H1 (cell line): ENCODE results near the gene ZNF672. TPM values are rescaled to one million over a fixed set of nuclear protein-coding genes. Genes with fewer than 3 reads are reported as not detected.

Experiments
- CTCF ChIA-PET: fragments of 300-600 bp; sonication (Branson Sonifier 250); formaldehyde crosslinking; loops from one replicate; lab custom pipeline; 2021; ENCODE audit not compliant: partially characterized antibody; lab: Charles Lee
- POLR2A ChIA-PET: fragments of 300-600 bp; sonication (Branson Sonifier 250); formaldehyde crosslinking; loops from one replicate; lab custom pipeline; 2021; ENCODE audit warnings: inconsistent platforms; ENCODE audit not compliant: partially characterized antibody; lab: Charles Lee
- DNase-seq, 2 experiments: peaks; one replicate each; pipeline versions ENCODE4 v3.0.0 to v3.0.0-alpha.2; 2010 to 2022; ENCODE audit warnings: low spot score in 2 of 2, low read depth in 1 of 2, mixed read lengths in 1 of 2
- FAIRE-seq: peaks from 2 replicates; lab custom pipeline; 2011; peaks lifted over from hg19 to GRCh38; lab: Jason Lieb, UNC
- H2AFZ ChIP-seq: 2 replicates; pipeline ENCODE4 v1.8.1; 2012; ENCODE audit warnings: low read length, inconsistent platforms
- H2AK5ac ChIP-seq: 2 replicates; pipeline ENCODE4 v1.6.1; 2013; ENCODE audit warnings: low read depth, low read length
- H2BK120ac ChIP-seq: replicated peaks from 2 replicates; pipeline ENCODE3; 2013; ENCODE audit warnings: low read depth, low read length, inconsistent platforms
- H2BK12ac ChIP-seq: 2 replicates; pipeline ENCODE4 v1.6.1; 2013; ENCODE audit warnings: low read depth, low read length
- H2BK15ac ChIP-seq: 2 replicates; pipeline ENCODE4 v1.6.1; 2013; ENCODE audit warnings: low read length
- H2BK20ac ChIP-seq: 2 replicates; pipeline ENCODE4 v1.6.1; 2013; ENCODE audit warnings: low read length
- H2BK5ac ChIP-seq: 2 replicates; pipeline ENCODE4 v1.6.1; 2013; ENCODE audit warnings: low read depth, low read length
- H3K14ac ChIP-seq: 2 replicates; pipeline ENCODE4 v1.6.1; 2013; ENCODE audit warnings: inconsistent platforms; ENCODE audit not compliant: insufficient read length
- H3K18ac ChIP-seq: 2 replicates; pipeline ENCODE4 v1.6.1; 2013; ENCODE audit warnings: low read length; ENCODE audit errors: extremely low read depth
- H3K23ac ChIP-seq: 2 replicates; pipeline ENCODE4 v1.6.1; 2013; ENCODE audit warnings: inconsistent platforms; ENCODE audit not compliant: insufficient read length
- H3K23me2 ChIP-seq: 2 replicates; pipeline ENCODE4 v1.6.1; 2013; ENCODE audit warnings: low read depth, low read length
- H3K27ac ChIP-seq: 2 replicates; pipeline ENCODE4 v1.6.1; 2011; ENCODE audit warnings: low read depth, low read length, inconsistent platforms
- H3K27me3 ChIP-seq, 4 experiments: replicated peaks in 1 of 4; 1 replicate in 1 of 4; 2 replicates in 3 of 4; pipeline versions ENCODE4 v1.6.1 to v1.8.1; 2011 to 2013; ENCODE audit warnings: low read length in 3 of 4, mild to moderate bottlenecking in 3 of 4, inconsistent platforms in 2 of 4, mixed read lengths in 2 of 4, moderate library complexity in 1 of 4; ENCODE audit not compliant: control insufficient read depth in 3 of 4, insufficient read depth in 3 of 4; ENCODE audit errors: extremely low read depth in 1 of 4
- H3K36me3 ChIP-seq, 4 experiments: 2 replicates each; pipeline versions ENCODE4 v1.6.1 to v1.8.1; 2011 to 2013; ENCODE audit warnings: mild to moderate bottlenecking in 4 of 4, low read length in 3 of 4, moderate library complexity in 2 of 4, control low read depth in 1 of 4, inconsistent platforms in 1 of 4; ENCODE audit not compliant: insufficient read depth in 4 of 4, control insufficient read depth in 2 of 4
- H3K4ac ChIP-seq: replicated peaks from 2 replicates; pipeline ENCODE3; 2013; ENCODE audit warnings: low read length, low read depth, mixed read lengths, inconsistent platforms; ENCODE audit not compliant: insufficient read length
- H3K4me1 ChIP-seq, 4 experiments: replicated peaks in 1 of 4; 1 replicate in 1 of 4; 2 replicates in 3 of 4; pipeline versions ENCODE4 v1.6.1 to v1.8.1; 2011 to 2013; ENCODE audit warnings: low read length in 3 of 4, inconsistent platforms in 2 of 4, mixed read lengths in 1 of 4; ENCODE audit not compliant: insufficient read depth in 4 of 4, control insufficient read depth in 3 of 4
- H3K4me2 ChIP-seq, 2 experiments: 2 replicates each; pipeline versions ENCODE4 v1.6.1 to v1.8.1; 2011 to 2013; ENCODE audit warnings: low read depth in 2 of 2, low read length in 2 of 2, control low read depth in 1 of 2, inconsistent platforms in 1 of 2, mild to moderate bottlenecking in 1 of 2; ENCODE audit not compliant: insufficient read depth in 1 of 2
- H3K4me3 ChIP-seq, 4 experiments: fragments of 200-600, 300-600 bp in 1 of 4; sonication (generic), shearing (Covaris generic), sonication (Bioruptor Twin) in 1 of 4; 2 replicates each; pipeline versions ENCODE4 v1.5.1 to v1.8.1; 2011 to 2016; ENCODE audit warnings: low read length in 4 of 4, low read depth in 3 of 4, control low read depth in 2 of 4, inconsistent platforms in 2 of 4, mild to moderate bottlenecking in 2 of 4, mixed read lengths in 1 of 4, moderate library complexity in 1 of 4; ENCODE audit not compliant: insufficient read depth in 2 of 4; ENCODE audit errors: extremely low read depth in 1 of 4
- H3K56ac ChIP-seq: replicated peaks from 2 replicates; pipeline ENCODE3; 2013; ENCODE audit warnings: low read depth, mild to moderate bottlenecking, mixed read lengths, low read length, inconsistent platforms; ENCODE audit not compliant: insufficient read length
- H3K79me1 ChIP-seq: 2 replicates; pipeline ENCODE4 v1.6.1; 2013; ENCODE audit warnings: low read depth, low read length, control low read depth
- H3K79me2 ChIP-seq, 2 experiments: 2 replicates each; pipeline versions ENCODE4 v1.6.1 to v1.8.1; 2012 to 2013; ENCODE audit warnings: low read length in 2 of 2, mild to moderate bottlenecking in 2 of 2, inconsistent platforms in 1 of 2; ENCODE audit not compliant: insufficient read depth in 2 of 2, control insufficient read depth in 1 of 2
- H3K9ac ChIP-seq, 4 experiments: replicated peaks in 1 of 4; 1 replicate in 1 of 4; 2 replicates in 3 of 4; pipeline versions ENCODE4 v1.6.1 to v1.8.1; 2011 to 2013; ENCODE audit warnings: low read depth in 3 of 4, low read length in 3 of 4, control low read depth in 2 of 4, mild to moderate bottlenecking in 2 of 4, moderate library complexity in 2 of 4, inconsistent platforms in 1 of 4; ENCODE audit errors: extremely low read depth in 1 of 4
- H3K9me3 ChIP-seq, 2 experiments: 2 replicates each; pipeline versions ENCODE4 v1.6.1 to v1.8.1; 2012 to 2013; ENCODE audit warnings: mild to moderate bottlenecking in 2 of 2, moderate library complexity in 2 of 2, control low read depth in 1 of 2, inconsistent platforms in 1 of 2, low read depth in 1 of 2, low read length in 1 of 2, mixed read lengths in 1 of 2; ENCODE audit not compliant: insufficient read depth in 2 of 2
- H4K20me1 ChIP-seq, 2 experiments: replicated peaks in 1 of 2; 2 replicates each; pipeline versions ENCODE3 to v1.8.1; 2011 to 2013; ENCODE audit warnings: inconsistent platforms in 2 of 2, low read length in 2 of 2, mild to moderate bottlenecking in 1 of 2; ENCODE audit not compliant: insufficient read depth in 2 of 2, control insufficient read depth in 1 of 2
- H4K5ac ChIP-seq: 2 replicates; pipeline ENCODE4 v1.6.1; 2013; ENCODE audit warnings: low read length, low read depth, mixed read lengths, inconsistent platforms; ENCODE audit not compliant: insufficient read length
- H4K8ac ChIP-seq: 2 replicates; pipeline ENCODE4 v1.8.0; 2013; ENCODE audit warnings: mild to moderate bottlenecking, moderate library complexity, low read length, inconsistent platforms; ENCODE audit not compliant: insufficient read depth; ENCODE audit errors: extremely low read depth
- H4K91ac ChIP-seq: replicated peaks from 2 replicates; pipeline ENCODE3; 2013; ENCODE audit warnings: low read length, mixed read lengths, inconsistent platforms; ENCODE audit not compliant: insufficient read length
- BCL11A ChIP-seq, 2 experiments: IDR thresholded peaks; one replicate each; pipeline ENCODE4 v1.6.1; 2011; ENCODE audit warnings: low read depth in 2 of 2, low read length in 2 of 2, mild to moderate bottlenecking in 2 of 2
- CBX5 ChIP-seq: fragments of 300-800, 300-1000 bp; sonication (generic); IDR thresholded peaks from 2 replicates; pipeline ENCODE4 v1.7.1; 2016; ENCODE audit warnings: antibody characterized with exemption, low read length, low read depth
- CHD1 ChIP-seq: IDR thresholded peaks from 2 replicates; pipeline ENCODE4 v1.6.1; 2012; ENCODE audit warnings: low read depth, low read length, improper control_type of control experiment
- HDAC2 ChIP-seq, 2 experiments: fragments of 300-600 bp in 1 of 2; sonication (generic) in 1 of 2; IDR thresholded peaks; 2 replicates each; pipeline ENCODE4 v1.6.1; 2011 to 2012; ENCODE audit warnings: low read depth in 2 of 2, low read length in 2 of 2, mild to moderate bottlenecking in 2 of 2, moderate library complexity in 2 of 2, borderline replicate concordance in 1 of 2, inconsistent platforms in 1 of 2
- JUN ChIP-seq: IDR thresholded peaks from 2 replicates; pipeline ENCODE4 v1.6.1; 2011; ENCODE audit warnings: low read depth, mild to moderate bottlenecking, improper control_type of control experiment, low read length
- SAP30 ChIP-seq: fragments of 300-600 bp; sonication (generic); IDR thresholded peaks from 2 replicates; pipeline ENCODE4 v1.7.1; 2012; ENCODE audit warnings: low read length, moderate library complexity, mild to moderate bottlenecking, inconsistent platforms; ENCODE audit not compliant: insufficient read depth, insufficient replicate concordance
- SIRT6 ChIP-seq: IDR thresholded peaks from one replicate; pipeline ENCODE4 v1.7.1; 2012; ENCODE audit warnings: low read length, inconsistent platforms
- TAF1 ChIP-seq: IDR thresholded peaks from 2 replicates; pipeline ENCODE4 v1.6.1; 2011; ENCODE audit warnings: mild to moderate bottlenecking, low read depth, low read length
- TCF12 ChIP-seq: IDR thresholded peaks from 2 replicates; pipeline ENCODE4 v1.6.1; 2011; ENCODE audit warnings: low read depth, mild to moderate bottlenecking, low read length
- WGBS, 2 experiments: shearing (Covaris generic) in 1 of 2; methylation state at CpG; one replicate each; pipeline versions ENCODE4 v1.1.6 to v1.1.7; 2013 to 2015; ENCODE audit warnings: low lambda C conversion rate in 2 of 2, mixed read lengths in 2 of 2, inconsistent platforms in 1 of 2, low coverage in 1 of 2, missing lambda C conversion rate in 1 of 2; ENCODE audit not compliant: insufficient replicate concordance in 2 of 2, insufficient coverage in 1 of 2, insufficient read length in 1 of 2; ENCODE audit errors: extremely low coverage in 1 of 2, missing lambda C conversion rate in 1 of 2; 5-methylcytosine and 5-hydroxymethylcytosine counted together
- polyA plus RNA-seq, 7 experiments: library from polyadenylated mRNA; depleted of rRNA in 3 of 7; stranded (reverse) in 5 of 7; unstranded in 2 of 7; fragments of >200 nt in 5 of 7; fragments of 200-250 nt in 2 of 7; gene quantifications; 1 replicate in 5 of 7; 2 replicates in 1 of 7; 4 replicates in 1 of 7; pipeline versions ENCODE4 v1.2.1 to v1.2.3, GENCODE V29; 2011 to 2013; ENCODE audit warnings: missing spikeins in 2 of 7, mixed read lengths in 2 of 7
- total RNA-seq: library from RNA; stranded (reverse); fragmentation: NEBNext Ultra II Directional; extraction: Animal tissue kit (Norgen Biotek cat#: 25700); gene quantifications from 2 replicates; pipeline ENCODE4 v1.2.1, GENCODE V29; 2021

Gene ZNF672
- total and polyA plus RNA-seq, 2 of the 8 experiments (the other 6 are each of a cell fraction or from before 2014, with no cell fraction given): 30.7 to 40.4 TPM

DNA sequence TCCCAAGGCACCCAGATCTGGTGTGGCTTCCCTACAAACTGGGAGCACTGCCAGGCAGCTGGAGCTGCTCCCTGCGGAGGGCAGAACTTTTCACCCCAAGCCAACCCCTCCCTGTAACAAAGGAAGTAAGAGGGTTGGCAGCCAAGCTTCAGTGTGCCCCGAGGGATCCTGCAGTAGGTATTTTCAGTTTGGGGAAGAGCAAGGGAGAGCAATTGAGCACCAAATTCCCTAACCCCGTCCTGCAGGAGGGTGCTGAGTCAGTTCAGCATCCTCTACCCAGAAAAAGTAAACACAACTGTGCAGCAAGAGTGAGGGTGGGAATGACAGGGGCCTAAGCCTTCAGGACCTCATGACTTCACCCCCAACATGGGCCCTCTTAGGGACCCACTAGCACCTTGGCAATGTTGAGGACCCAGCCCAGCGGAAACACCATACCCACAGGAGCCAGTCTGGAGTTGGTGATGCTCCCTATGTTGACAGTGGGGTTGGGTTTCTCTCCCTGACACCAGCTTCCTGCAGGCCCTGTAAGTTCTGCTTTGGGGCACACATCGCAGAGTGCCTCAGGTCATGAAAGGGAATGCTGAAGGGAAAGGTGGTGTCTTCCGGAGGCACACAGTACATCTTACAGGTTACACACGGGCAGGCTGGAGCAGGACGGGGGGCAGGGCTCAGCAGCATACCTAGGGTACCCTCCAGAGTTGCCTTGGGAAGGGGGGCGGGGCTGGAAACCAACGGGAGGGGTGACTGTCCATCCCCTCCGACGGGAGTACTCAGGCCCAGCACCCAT is 27.1 kb upstream of the ZNF672 start:
- no peak overlapping the region for H3K23ac ChIP-seq
- H4K91ac ChIP-seq: no peak overlapping the region
- no peaks in the 10 kb centered on the region for H3K79me2 ChIP-seq
- no peak for TF ChIP-seq TCF12
- no peak for TF ChIP-seq CBX5
- no peak for TF ChIP-seq HDAC2 (IDR thresholded peaks at IDR 0.05; ENCODE audit: borderline replicate concordance in 1 of 2, low read depth in 2 of 2, low read length in 2 of 2)
- TF ChIP-seq CHD1: no peak
- TF ChIP-seq BCL11A (IDR thresholded peaks at IDR 0.05; ENCODE audit: low read depth in 2 of 2, low read length in 2 of 2): no peak
- TF ChIP-seq SAP30: no peak
- no peak for TF ChIP-seq JUN
- TF ChIP-seq SIRT6: no peak
- no peak for TF ChIP-seq TAF1
- H3K18ac ChIP-seq: no peak overlapping the region
- H3K79me1 ChIP-seq: no peaks in the 10 kb centered on the region
- H3K14ac ChIP-seq: no peak overlapping the region
- FAIRE-seq (no peak), DNase-seq (no peak)
- peaks cover under 1 to 6% of the 10 kb centered on the region in 2 experiments; a peak in 1 of 4 replicates for H3K9me3 ChIP-seq
- H2BK120ac ChIP-seq: no peak overlapping the region
- no peak overlapping the region for H3K56ac ChIP-seq
- H3K4me2 ChIP-seq: no peak overlapping the region
- 0 out of 7 replicates have a peak, but pooled peaks cover 0 to 2% (median under 1%) of the 10 kb centered on the region in 4 experiments for H3K4me1 ChIP-seq
- no peak overlapping the region for H2BK12ac ChIP-seq
- no peak overlapping the region for H3K4ac ChIP-seq
- no peak overlapping the region for H2AK5ac ChIP-seq
- WGBS, 2 experiments: 88% methylated on average over 7 of the region's 12 CpGs; no CpG with 5 or more reads in 1 of the 2 experiments
- no peak overlapping the region for H3K9ac ChIP-seq
- H4K20me1 ChIP-seq: no peaks in the 10 kb centered on the region
- H3K23me2 ChIP-seq: no peaks in the 10 kb centered on the region
- H3K36me3 ChIP-seq: peaks cover 10 to 24% (median 21%) of the 10 kb centered on the region in 4 experiments
- H3K27me3 ChIP-seq: no peaks in the 10 kb centered on the region
- H2BK20ac ChIP-seq: no peak overlapping the region
- no peak overlapping the region for H2AFZ ChIP-seq
- H3K4me3 ChIP-seq: no peak overlapping the region
- no peak overlapping the region for H2BK5ac ChIP-seq
- no peak overlapping the region for H4K5ac ChIP-seq
- no peak overlapping the region for H2BK15ac ChIP-seq
- CTCF ChIA-PET: interaction anchor here (0.6 to 2.6 kb wide), 7 partner anchors 10 to 91 kb away, joined by 3 to 17 read pairs (median 5); partner anchors contain the start of gene ZNF672
- POLR2A ChIA-PET: interaction anchor here (0.9 to 2.4 kb wide), 7 partner anchors 9 to 52 kb away, joined by 3 to 8 read pairs (median 5); partner anchors contain the start of genes SH3BP5L and ZNF692
- no peak overlapping the region for H3K27ac ChIP-seq
- H4K8ac ChIP-seq: no peak overlapping the region
